Fibroblast of lung (primary cell): Measurements from ENCODE around the gene MYL12A. TPM values are rescaled to one million over a fixed set of nuclear protein-coding genes. Genes with fewer than 3 reads are reported as not detected.

ENCODE experiments used
- DNase-seq, 2 donors: peaks; one replicate each; pipeline versions ENCODE4 v3.0.0 to v3.0.0-alpha.2; 2010; ENCODE audit warnings: low read depth in 2 of 2
- H2AFZ ChIP-seq: 2 replicates; pipeline ENCODE4 v1.5.1; 2012; ENCODE audit warnings: low read length, control low read depth, inconsistent platforms
- H3K27ac ChIP-seq: 2 replicates; pipeline ENCODE4 v1.5.1; 2011; ENCODE audit warnings: low read length, control low read depth; ENCODE audit not compliant: insufficient read depth
- H3K27me3 ChIP-seq: 2 replicates; pipeline ENCODE4 v1.5.1; 2011; ENCODE audit warnings: mild to moderate bottlenecking, low read length; ENCODE audit not compliant: control insufficient read depth, insufficient read depth
- H3K36me3 ChIP-seq: 2 replicates; pipeline ENCODE4 v1.5.1; 2011; ENCODE audit warnings: low read length; ENCODE audit not compliant: control insufficient read depth, insufficient read depth
- H3K4me1 ChIP-seq: 2 replicates; pipeline ENCODE4 v1.5.1; 2011; ENCODE audit warnings: low read length; ENCODE audit not compliant: control insufficient read depth, insufficient read depth; ENCODE audit errors: extremely low read depth
- H3K4me2 ChIP-seq: 2 replicates; pipeline ENCODE4 v1.5.1; 2011; ENCODE audit warnings: low read length, control low read depth; ENCODE audit not compliant: insufficient read depth; ENCODE audit errors: extremely low read depth
- H3K4me3 ChIP-seq, 4 experiments: fragments of 200-600 bp in 1 of 4; sonication (generic) in 1 of 4; replicated peaks in 1 of 4; 2 replicates each; pipeline ENCODE4 v1.5.1; 2011 to 2016; ENCODE audit warnings: low read length in 4 of 4, low read depth in 3 of 4, mild to moderate bottlenecking in 3 of 4, control low read depth in 2 of 4, inconsistent platforms in 1 of 4, mixed read lengths in 1 of 4; ENCODE audit not compliant: insufficient read depth in 1 of 4; ENCODE audit errors: control extremely low read depth in 1 of 4
- H3K79me2 ChIP-seq: 2 replicates; pipeline ENCODE4 v1.5.1; 2012; ENCODE audit warnings: mild to moderate bottlenecking, low read length, inconsistent platforms; ENCODE audit not compliant: control insufficient read depth, insufficient read depth
- H3K9ac ChIP-seq: 2 replicates; pipeline ENCODE4 v1.5.1; 2011; ENCODE audit warnings: mild to moderate bottlenecking, low read length, control low read depth; ENCODE audit not compliant: insufficient read depth
- H3K9me3 ChIP-seq: 2 replicates; pipeline ENCODE4 v1.5.1; 2012; ENCODE audit warnings: low read depth, low read length; ENCODE audit not compliant: control insufficient read depth, insufficient read depth
- H4K20me1 ChIP-seq: 2 replicates; pipeline ENCODE4 v1.5.1; 2011; ENCODE audit warnings: low read length; ENCODE audit not compliant: control insufficient read depth, insufficient read depth; ENCODE audit errors: extremely low read depth
- EZH2 ChIP-seq: IDR thresholded peaks from 2 replicates; pipeline ENCODE4 v1.5.1; 2012; ENCODE audit warnings: low read length, control low read depth, mild to moderate bottlenecking; ENCODE audit errors: missing control alignments
- polyA plus RNA-seq, 2 donors: library from polyadenylated mRNA; depleted of rRNA in 1 of 2; stranded (reverse) in 1 of 2; unstranded in 1 of 2; fragments of >200 nt; gene quantifications; 2 replicates each; pipeline ENCODE4 v1.2.1, GENCODE V29; 2011 to 2012; ENCODE audit warnings: missing spikeins in 1 of 2
- total RNA-seq: library from RNA; depleted of rRNA; stranded (reverse); fragments of >200 nt; gene quantifications from 2 replicates; pipeline ENCODE4 v1.2.1, GENCODE V29; 2014
- TF ChIP-seq, protein P1 (sequence below), 2 donors: IDR thresholded peaks in 1 of 2; conservative IDR thresholded peaks in 1 of 2; 1 replicate in 1 of 2; 2 replicates in 1 of 2; pipeline ENCODE4 v1.5.1; 2011 to 2012; ENCODE audit warnings: low read length in 2 of 2, control low read depth in 1 of 2, inconsistent platforms in 1 of 2, low read depth in 1 of 2, mild to moderate bottlenecking in 1 of 2

The MYL12A gene
- total and polyA plus RNA-seq, 2 donors (not counting 1 experiment from before 2014, with no cell fraction given) = 826 to 1,436 TPM

DNA sequence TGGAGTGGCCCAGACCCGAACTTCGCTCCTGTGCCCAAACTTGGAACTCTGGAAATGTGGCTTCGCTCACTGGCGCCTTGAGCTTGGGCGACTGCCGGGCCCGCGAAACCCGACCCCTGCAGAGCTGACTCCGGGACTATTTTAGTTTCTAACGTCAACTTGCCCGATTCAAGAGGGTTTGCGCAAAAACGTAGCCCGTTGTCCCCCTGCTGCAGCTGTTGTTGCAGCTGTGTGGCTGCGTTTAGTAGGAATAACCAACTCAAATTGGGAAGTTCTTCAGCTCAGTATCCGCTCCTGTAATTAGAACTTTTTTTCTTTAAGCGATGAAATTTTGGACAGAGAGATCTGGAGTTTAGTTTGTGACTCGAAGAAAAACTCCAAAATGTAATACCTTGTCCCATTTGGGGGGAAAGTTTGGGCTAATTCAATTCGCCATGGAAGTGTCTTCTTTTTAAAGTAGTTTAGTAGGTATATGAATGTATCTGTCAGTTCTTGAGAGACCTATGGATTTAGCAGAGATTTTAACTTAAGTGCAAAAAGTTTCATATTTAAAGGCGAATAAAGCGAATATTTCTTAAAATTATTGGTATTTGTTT lies 559 bp downstream of the MYL12A start:
- Histone ChIP-seq H3K79me2 (peaks cover 49% of the 10 kb centered on the region), H3K4me1 (peaks cover 2% of the 10 kb centered on the region), H3K4me2 (peak overlapping the region; percentile 48), H3K27ac (peak overlapping the region; percentile 96), H3K9ac (peak overlapping the region; percentile 89), H4K20me1 (no peaks in the 10 kb centered on the region), H2AFZ (no peak overlapping the region), H3K27me3 (no peaks in the 10 kb centered on the region), H3K9me3 (no peaks in the 10 kb centered on the region), H3K36me3 (no peaks in the 10 kb centered on the region), H3K4me3 (peak overlapping the region; percentile 54 to 97 (median 70))
- TF ChIP-seq, protein P1, sequence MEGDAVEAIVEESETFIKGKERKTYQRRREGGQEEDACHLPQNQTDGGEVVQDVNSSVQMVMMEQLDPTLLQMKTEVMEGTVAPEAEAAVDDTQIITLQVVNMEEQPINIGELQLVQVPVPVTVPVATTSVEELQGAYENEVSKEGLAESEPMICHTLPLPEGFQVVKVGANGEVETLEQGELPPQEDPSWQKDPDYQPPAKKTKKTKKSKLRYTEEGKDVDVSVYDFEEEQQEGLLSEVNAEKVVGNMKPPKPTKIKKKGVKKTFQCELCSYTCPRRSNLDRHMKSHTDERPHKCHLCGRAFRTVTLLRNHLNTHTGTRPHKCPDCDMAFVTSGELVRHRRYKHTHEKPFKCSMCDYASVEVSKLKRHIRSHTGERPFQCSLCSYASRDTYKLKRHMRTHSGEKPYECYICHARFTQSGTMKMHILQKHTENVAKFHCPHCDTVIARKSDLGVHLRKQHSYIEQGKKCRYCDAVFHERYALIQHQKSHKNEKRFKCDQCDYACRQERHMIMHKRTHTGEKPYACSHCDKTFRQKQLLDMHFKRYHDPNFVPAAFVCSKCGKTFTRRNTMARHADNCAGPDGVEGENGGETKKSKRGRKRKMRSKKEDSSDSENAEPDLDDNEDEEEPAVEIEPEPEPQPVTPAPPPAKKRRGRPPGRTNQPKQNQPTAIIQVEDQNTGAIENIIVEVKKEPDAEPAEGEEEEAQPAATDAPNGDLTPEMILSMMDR (conservative IDR thresholded peaks at IDR 0.05 in 1 of 2, IDR thresholded peaks at IDR 0.05 in 1 of 2; ENCODE audit: low read depth in 1 of 2, low read length in 2 of 2) = no peak
- TF ChIP-seq EZH2 = no peak
- peak; percentile 53 to 77 for DNase-seq

DNA sequence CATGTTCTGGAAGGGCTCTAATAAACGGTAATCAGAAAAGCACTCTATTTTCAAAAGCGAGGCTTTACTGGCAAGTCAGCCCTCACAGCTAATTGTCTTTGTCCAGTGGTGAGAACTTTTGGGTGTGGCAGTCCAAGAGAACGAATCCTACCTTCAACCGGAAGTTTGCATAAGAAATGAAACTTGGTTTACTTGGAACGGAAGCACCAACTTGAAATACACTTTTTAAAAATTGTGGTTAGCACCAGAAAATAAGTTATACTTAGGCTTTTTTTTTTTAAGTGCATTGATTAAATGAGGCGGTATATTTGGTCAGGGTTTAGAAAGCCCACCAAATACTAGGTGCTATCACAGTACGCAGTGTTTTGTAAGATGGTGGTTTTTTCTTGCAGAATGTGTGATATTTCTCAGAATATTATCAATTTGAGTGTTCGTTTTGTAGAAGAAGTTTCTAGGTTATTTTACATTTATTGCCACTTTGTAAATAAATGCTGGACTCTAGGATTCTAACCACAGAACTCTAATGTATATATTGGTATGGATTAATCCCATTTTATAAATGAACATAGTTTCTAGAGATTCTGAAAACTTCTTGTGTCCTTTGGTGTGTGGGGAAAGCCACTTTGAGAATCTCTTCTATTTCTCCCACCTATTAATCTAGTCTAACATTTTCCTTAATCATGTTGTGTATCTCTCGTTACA lies 1.2 kb downstream of the MYL12A start:
- peak; percentile 69 to 70 for DNase-seq
- no peaks in the 10 kb centered on the region for H4K20me1 ChIP-seq
- H3K4me3 ChIP-seq = peak overlapping the region; percentile 54 to 97 (median 70)
- peaks cover 2% of the 10 kb centered on the region for H3K4me1 ChIP-seq
- peak overlapping the region; percentile 96 for H3K27ac ChIP-seq
- H3K4me2 ChIP-seq = peak overlapping the region; percentile 48
- peaks cover 56% of the 10 kb centered on the region for H3K79me2 ChIP-seq
- peak overlapping the region; percentile 89 for H3K9ac ChIP-seq
- TF ChIP-seq, protein P1 (conservative IDR thresholded peaks at IDR 0.05 in 1 of 2, IDR thresholded peaks at IDR 0.05 in 1 of 2; ENCODE audit: low read depth in 1 of 2, low read length in 2 of 2) = no peak
- TF ChIP-seq EZH2 = no peak
- H3K27me3 ChIP-seq = no peaks in the 10 kb centered on the region
- peaks cover 2% of the 10 kb centered on the region for H3K36me3 ChIP-seq
- no peaks in the 10 kb centered on the region for H3K9me3 ChIP-seq
- no peak overlapping the region for H2AFZ ChIP-seq

- H3K4me2 ChIP-seq = peak overlapping the region; percentile 68
- peaks cover 7% of the 10 kb centered on the region for H3K4me1 ChIP-seq
- peak; percentile 83 to 91 for DNase-seq
- peaks cover 8% of the 10 kb centered on the region for H3K36me3 ChIP-seq
- no peak overlapping the region for H2AFZ ChIP-seq
- peaks cover under 1% of the 10 kb centered on the region for H4K20me1 ChIP-seq
- H3K9me3 ChIP-seq = no peaks in the 10 kb centered on the region
- H3K9ac ChIP-seq = peak overlapping the region; percentile 5
- peak overlapping the region; percentile 83 for H3K27ac ChIP-seq
- H3K4me3 ChIP-seq = peak overlapping the region in 3 of 4 experiments; percentile 11 to 21 (median 18)
- peaks cover 70% of the 10 kb centered on the region for H3K79me2 ChIP-seq
- TF ChIP-seq, protein P1 (conservative IDR thresholded peaks at IDR 0.05 in 1 of 2, IDR thresholded peaks at IDR 0.05 in 1 of 2; ENCODE audit: low read depth in 1 of 2, low read length in 2 of 2) = no peak
- no peak for TF ChIP-seq EZH2
- no peaks in the 10 kb centered on the region for H3K27me3 ChIP-seq
Observed at GRCh38 chr18:3250237-3251107, 2.9 kb downstream of the MYL12A start.
